ENCODE results near the gene ISLR2.

DNA sequence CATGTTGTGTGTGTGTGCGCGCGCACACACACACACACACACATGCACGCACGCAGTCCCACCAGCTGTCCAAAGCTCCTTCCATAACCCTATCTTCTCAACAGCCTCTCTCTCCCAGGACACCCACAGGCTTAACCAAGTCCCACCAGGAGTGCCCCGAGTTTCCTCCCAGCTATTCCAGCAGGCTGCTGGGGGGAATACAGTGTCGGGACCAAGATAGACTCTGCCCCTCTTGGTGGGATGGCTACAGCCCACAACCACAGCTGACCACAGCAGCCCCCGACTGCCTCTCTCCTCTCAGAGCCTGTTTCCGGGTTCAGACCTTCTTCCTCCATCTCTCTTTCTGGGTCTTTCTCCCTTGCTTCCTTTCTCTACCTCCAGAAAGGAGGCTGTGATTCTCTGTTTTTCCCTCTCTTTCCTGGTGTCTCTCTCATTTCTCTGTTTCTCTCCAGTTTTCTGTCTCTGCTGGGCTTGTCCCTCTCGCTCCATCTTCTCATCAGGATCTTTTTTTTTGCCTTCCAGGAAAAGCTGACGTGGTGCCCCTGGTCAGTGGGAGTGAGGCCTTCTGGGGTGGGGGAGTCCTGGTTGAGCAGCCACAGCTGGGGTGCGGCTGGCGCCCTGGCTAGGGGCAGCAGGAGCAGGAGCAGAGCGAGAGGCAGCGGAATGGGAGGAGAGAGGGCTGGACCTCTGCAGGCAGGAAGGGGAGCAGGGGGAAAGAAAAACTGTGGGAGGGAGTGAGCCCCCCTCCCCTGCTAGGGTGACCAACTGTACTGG, 39.9 kb downstream of the ISLR2 start:
- no peak for TF ChIP-seq YY1 (IDR thresholded peaks at IDR 0.05; ENCODE audit: insufficient read depth, insufficient read length)
- TF ChIP-seq ZNF274 (IDR thresholded peaks at IDR 0.05; ENCODE audit: low read depth, low read length) = no peak
